GM23338 (cell line): Measurements from ENCODE around the gene SORCS2. TPM values are rescaled to one million over a fixed set of nuclear protein-coding genes. Genes with fewer than 3 reads are reported as not detected.

Source experiments
- ATAC-seq: fragments of 200-7000 bp; cut with Tn5 transposase; 3 replicates; pipeline ENCODE4 v1.9.1; 2020
- DNase-seq: peaks from one replicate; pipeline ENCODE4 v3.0.0-alpha.2; 2015; ENCODE audit warnings: low spot score
- H2AFZ ChIP-seq: fragments of 200-600 bp; sonication (generic); 2 replicates; pipeline ENCODE4 v1.8.0; 2016; ENCODE audit warnings: antibody characterized with exemption, mild to moderate bottlenecking, moderate library complexity
- H3F3A ChIP-seq: fragments of 200-600 bp; sonication (generic); replicated peaks from 2 replicates; pipeline ENCODE4 v1.8.0; 2017; ENCODE audit warnings: antibody characterized with exemption, mixed run types, low read depth
- H3K27ac ChIP-seq: fragments of 200-600 bp; sonication (generic); 2 replicates; pipeline ENCODE4 v1.6.1; 2016; ENCODE audit warnings: low read depth
- H3K27me3 ChIP-seq: fragments of 200-600 bp; sonication (generic); 2 replicates; pipeline ENCODE4 v1.8.0; 2016; ENCODE audit warnings: mild to moderate bottlenecking, mixed run types, moderate library complexity; ENCODE audit not compliant: insufficient read depth
- H3K36me3 ChIP-seq: fragments of 200-600 bp; sonication (generic); 2 replicates; pipeline ENCODE4 v1.8.0; 2016; ENCODE audit warnings: mild to moderate bottlenecking; ENCODE audit not compliant: insufficient read depth
- H3K4me1 ChIP-seq: fragments of 200-600 bp; sonication (generic); 2 replicates; pipeline ENCODE4 v1.8.0; 2016; ENCODE audit warnings: mild to moderate bottlenecking, moderate library complexity; ENCODE audit not compliant: insufficient read depth
- H3K4me2 ChIP-seq: fragments of 200-600 bp; sonication (generic); 2 replicates; pipeline ENCODE4 v1.7.1; 2017; ENCODE audit warnings: mixed run types
- H3K4me3 ChIP-seq: fragments of 200-600 bp; sonication (generic); 2 replicates; pipeline ENCODE4 v1.6.1; 2016; ENCODE audit warnings: mixed run types
- H3K79me2 ChIP-seq: fragments of 200-600 bp; sonication (generic); replicated peaks from 2 replicates; pipeline ENCODE4 v1.8.0; 2017; ENCODE audit warnings: mild to moderate bottlenecking; ENCODE audit not compliant: insufficient read depth
- H3K9me2 ChIP-seq: fragments of 200-600 bp; sonication (generic); 2 replicates; pipeline ENCODE4 v1.8.0; 2017; ENCODE audit not compliant: insufficient read depth
- H4K20me1 ChIP-seq: fragments of 200-600 bp; sonication (generic); replicated peaks from 2 replicates; pipeline ENCODE4 v1.8.0; 2017; ENCODE audit warnings: mild to moderate bottlenecking; ENCODE audit not compliant: insufficient read depth
- H3K27ac Mint-ChIP-seq: 2 replicates; pipeline ENCODE4 v1.8.0; 2020; ENCODE audit warnings: inconsistent platforms, mild to moderate bottlenecking, moderate library complexity, mixed read lengths
- H3K27me3 Mint-ChIP-seq: 3 replicates; pipeline ENCODE4 v1.8.0; 2022; ENCODE audit warnings: low read depth, mild to moderate bottlenecking, moderate library complexity, mixed read lengths, inconsistent platforms; ENCODE audit not compliant: insufficient read depth, poor library complexity
- H3K36me3 Mint-ChIP-seq: 3 replicates; pipeline ENCODE4 v1.8.0; 2021; ENCODE audit warnings: low read depth, mild to moderate bottlenecking, inconsistent platforms, moderate library complexity, mixed read lengths
- H3K4me1 Mint-ChIP-seq: 3 replicates; pipeline ENCODE4 v1.8.0; 2020; ENCODE audit warnings: mild to moderate bottlenecking, inconsistent platforms, mixed read lengths
- H3K4me3 Mint-ChIP-seq: 3 replicates; pipeline ENCODE4 v1.8.0; 2021; ENCODE audit warnings: moderate library complexity, mild to moderate bottlenecking, inconsistent platforms, mixed read lengths
- H3K9me3 Mint-ChIP-seq: 3 replicates; pipeline ENCODE4 v1.8.0; 2020; ENCODE audit warnings: moderate library complexity, mild to moderate bottlenecking, inconsistent platforms, mixed read lengths
- CREB1 ChIP-seq: fragments of 250-450 bp; sonication (Bioruptor Pico); IDR thresholded peaks from 2 replicates; pipeline ENCODE4 v1.5.0; 2020; ENCODE audit warnings: low read depth, mild to moderate bottlenecking, moderate library complexity
- CTCF ChIP-seq, 2 experiments: fragments of 200-600 bp in 1 of 2; sonication (generic) in 1 of 2; conservative IDR thresholded peaks; 2 replicates each; pipeline versions ENCODE4 v1.5.1 to v1.6.1; 2016 to 2017; ENCODE audit warnings: antibody characterized with exemption in 2 of 2, low read depth in 2 of 2, mild to moderate bottlenecking in 2 of 2, moderate library complexity in 1 of 2
- ETS1 ChIP-seq: IDR thresholded peaks from 2 replicates; pipeline ENCODE4 v1.6.1; 2016; ENCODE audit warnings: antibody characterized with exemption
- EZH2 ChIP-seq: fragments of 200-600 bp; sonication (generic); IDR thresholded peaks from one replicate; pipeline ENCODE4 v1.8.0; 2017; ENCODE audit warnings: antibody characterized with exemption, mild to moderate bottlenecking, low read depth; ENCODE audit not compliant: unreplicated experiment
- EZH2phosphoT487 ChIP-seq: fragments of 200-600 bp; sonication (generic); IDR thresholded peaks from one replicate; pipeline ENCODE4 v1.8.1; 2018; ENCODE audit warnings: antibody characterized with exemption; ENCODE audit not compliant: unreplicated experiment
- JUNB ChIP-seq: IDR thresholded peaks from one replicate; pipeline ENCODE4 v1.6.1; 2016; ENCODE audit warnings: antibody characterized with exemption; ENCODE audit not compliant: unreplicated experiment
- NANOG ChIP-seq: IDR thresholded peaks from 2 replicates; pipeline ENCODE4 v1.6.1; 2016; ENCODE audit warnings: antibody characterized with exemption, borderline replicate concordance
- POLR2AphosphoS5 ChIP-seq: IDR thresholded peaks from 2 replicates; pipeline ENCODE4 v1.6.1; 2016; ENCODE audit warnings: antibody characterized with exemption, low read depth
- REST ChIP-seq: IDR thresholded peaks from one replicate; pipeline ENCODE4 v1.6.1; 2018; ENCODE audit warnings: antibody characterized with exemption; ENCODE audit not compliant: unreplicated experiment
- STAT1 ChIP-seq: IDR thresholded peaks from one replicate; pipeline ENCODE4 v1.6.1; 2016; ENCODE audit warnings: antibody characterized with exemption; ENCODE audit not compliant: unreplicated experiment
- ZNF114 ChIP-seq: fragments of 250-450 bp; sonication (Bioruptor Pico); IDR thresholded peaks from 2 replicates; pipeline ENCODE4 v1.5.0; 2020; ENCODE audit warnings: mild to moderate bottlenecking, moderate library complexity
- ZNF331 ChIP-seq: fragments of 250-450 bp; sonication (Bioruptor Pico); IDR thresholded peaks from 2 replicates; pipeline ENCODE4 v1.5.0; 2020; ENCODE audit warnings: low read depth, mild to moderate bottlenecking, moderate library complexity
- ZNF462 ChIP-seq: fragments of 250-450 bp; sonication (Bioruptor Pico); IDR thresholded peaks from 2 replicates; pipeline ENCODE4 v1.5.0; 2020; ENCODE audit warnings: mild to moderate bottlenecking, moderate library complexity
- polyA plus RNA-seq: library from polyadenylated mRNA; unstranded; fragments of >200 nt; fragmentation: Nextera tagmentation; extraction: Ambion mirVana; gene quantifications from 2 replicates; pipeline ENCODE4 v1.2.1, GENCODE V29; 2016
- total RNA-seq: library from RNA; depleted of rRNA; stranded (reverse); fragments of >200 nt; shearing (Covaris generic); gene quantifications from 2 replicates; pipeline ENCODE4 v1.2.3, GENCODE V29; 2014

Gene SORCS2
- total and polyA plus RNA-seq, 2 experiments from 2014 or later = 0.47 to 2.4 TPM

- no peak overlapping the region for H3K27ac Mint-ChIP-seq
- DNase-seq = no peak
These were observed 121.7 kb downstream of the SORCS2 start for GRCh38 chr4:7313991-7314390.

More at GRCh38 chr4:7313991-7314390, 121.7 kb downstream of the SORCS2 start:
- TF ChIP-seq JUNB = no peak
- TF ChIP-seq EZH2 = no peak
- TF ChIP-seq ZNF462 (CRISPR knock-in tag) = no peak
- no peak for TF ChIP-seq CTCF (conservative IDR thresholded peaks at IDR 0.05; ENCODE audit: low read depth in 2 of 2)
- TF ChIP-seq NANOG = no peak
- TF ChIP-seq ZNF114 (CRISPR knock-in tag) = no peak
- no peak for TF ChIP-seq ETS1
- TF ChIP-seq ZNF331 (CRISPR knock-in tag) = no peak
- no peak for TF ChIP-seq CREB1
- no peak for TF ChIP-seq STAT1
- no peak for TF ChIP-seq POLR2AphosphoS5
- TF ChIP-seq EZH2phosphoT487 = no peak
- TF ChIP-seq REST = no peak
- Histone ChIP-seq H3K4me3 (no peak overlapping the region), H2AFZ (no peak overlapping the region), H3K4me2 (no peak overlapping the region), H3K27me3 (no peaks in the 10 kb centered on the region), H3K27ac (no peak overlapping the region), H3K4me1 (peaks cover 12% of the 10 kb centered on the region), H3K9me2 (no peaks in the 10 kb centered on the region), H4K20me1 (no peaks in the 10 kb centered on the region), H3K79me2 (no peaks in the 10 kb centered on the region), H3F3A (no peaks in the 10 kb centered on the region), H3K36me3 (no peaks in the 10 kb centered on the region)
- Mint-ChIP-seq H3K9me3 (peaks cover 3% of the 10 kb centered on the region), H3K27me3 (peaks cover 14% of the 10 kb centered on the region), H3K36me3 (peaks cover 2% of the 10 kb centered on the region; the same call in 1 of the 3 replicates), H3K4me1 (peaks cover 20% of the 10 kb centered on the region), H3K4me3 (no peak overlapping the region)
- ATAC-seq = no peak
